ENCODE measurements around the gene C1QB.

The C1QB gene, protein sequence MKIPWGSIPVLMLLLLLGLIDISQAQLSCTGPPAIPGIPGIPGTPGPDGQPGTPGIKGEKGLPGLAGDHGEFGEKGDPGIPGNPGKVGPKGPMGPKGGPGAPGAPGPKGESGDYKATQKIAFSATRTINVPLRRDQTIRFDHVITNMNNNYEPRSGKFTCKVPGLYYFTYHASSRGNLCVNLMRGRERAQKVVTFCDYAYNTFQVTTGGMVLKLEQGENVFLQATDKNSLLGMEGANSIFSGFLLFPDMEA

GRCh38 chr1:22652881-22653316 is at the start of gene C1QB:
C1QB (plus strand) TSS chr1:22653236; CDS start chr1:22659463, 6,227 bp downstream.
- DNase-seq = no peak

GRCh38 chr1:22606161-22606560 is 46.9 kb upstream of the C1QB start:
- DNase-seq = no peak

- DNase-seq = no peak
Measured at GRCh38 chr1:22607154-22607553, 45.9 kb upstream of the C1QB start.

DNA sequence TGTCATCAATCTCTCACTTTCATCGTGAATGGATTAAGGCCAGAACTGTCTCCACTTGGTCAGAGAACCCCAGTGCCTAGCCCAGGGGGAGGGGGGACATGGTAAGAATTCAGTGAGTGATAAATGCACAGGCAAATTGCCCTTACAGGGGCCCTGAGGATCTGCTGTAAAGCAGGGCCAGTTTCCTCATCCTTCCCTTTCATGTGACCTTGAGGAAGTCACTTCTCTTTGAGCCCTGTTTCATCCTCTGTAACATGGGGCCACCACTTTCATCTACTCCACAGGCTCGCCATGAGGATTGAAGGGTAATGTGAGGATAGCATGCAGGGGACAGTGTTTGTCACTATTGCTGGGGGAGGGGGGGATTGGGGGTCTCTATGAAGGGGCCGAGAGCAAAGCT is 44.7 kb upstream of the C1QB start:
- DNase-seq = no peak

DNA sequence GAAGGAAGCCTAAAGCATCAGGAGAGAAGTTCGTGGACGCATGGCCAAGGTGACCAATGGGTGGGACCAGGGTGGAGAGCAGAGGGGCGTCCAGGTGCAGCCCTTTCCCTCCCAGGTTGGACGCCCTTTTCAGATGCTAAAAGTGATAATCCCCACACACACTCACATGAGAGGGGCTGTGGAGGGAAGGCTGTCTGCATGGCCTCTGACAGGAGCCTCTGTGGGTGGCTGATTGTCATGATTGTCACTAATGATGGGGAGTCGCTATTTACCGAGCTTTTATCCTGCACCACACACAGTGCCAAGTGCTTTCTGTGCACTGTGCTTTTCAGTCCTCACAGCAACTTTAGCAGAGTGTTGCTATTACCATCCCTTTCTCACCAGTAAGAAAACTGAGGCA is 43.7 kb upstream of the C1QB start:
- DNase-seq = no peak

DNA sequence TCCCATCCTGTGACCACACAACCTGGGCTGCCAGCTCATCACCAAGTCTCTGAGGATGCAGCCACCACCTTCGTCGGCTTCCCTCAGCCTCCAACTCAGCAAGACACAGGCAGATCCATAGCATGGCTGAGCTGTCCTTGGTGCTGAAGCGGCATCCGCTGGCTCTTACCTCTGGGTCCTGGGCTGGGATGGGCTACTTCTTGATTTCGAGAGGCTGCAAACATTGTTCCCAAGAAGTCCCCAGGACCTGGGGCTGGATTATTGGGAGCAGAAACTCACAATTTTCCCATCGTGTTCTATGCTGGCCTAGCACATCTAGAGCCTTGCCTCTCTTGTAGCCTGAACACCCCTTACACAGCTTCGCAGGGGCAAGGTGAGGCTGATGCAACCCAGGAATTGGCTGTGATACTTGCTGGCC is 41.5 kb upstream of the C1QB start:
- peak; percentile 50 for DNase-seq

GRCh38 chr1:22612671-22613571 is 40.1 kb upstream of the C1QB start:
- DNase-seq = no peak

- DNase-seq = no peak
Measured at GRCh38 chr1:22613572-22613918, 39.5 kb upstream of the C1QB start.

DNA sequence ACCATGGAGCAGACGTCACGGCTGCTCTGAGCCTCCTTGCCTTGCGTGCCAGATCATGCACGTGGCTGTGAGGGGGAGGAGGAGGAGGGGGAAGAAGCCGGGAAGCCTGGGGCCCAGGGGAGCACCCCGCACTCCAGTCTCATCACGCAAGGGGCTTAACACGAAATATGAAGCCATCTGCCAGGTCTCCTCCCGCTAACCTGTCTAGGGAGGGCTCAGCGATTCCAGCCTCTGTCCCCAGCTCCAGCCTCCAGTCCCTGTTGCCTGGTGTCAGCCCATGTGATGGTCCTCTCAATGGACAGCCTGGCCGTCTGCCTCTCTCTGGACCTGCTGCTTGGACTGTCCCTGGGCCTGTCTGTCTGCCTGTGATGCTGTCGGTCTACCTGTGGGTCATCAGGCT is 39.1 kb upstream of the C1QB start:
- no peak for DNase-seq

- DNase-seq = peak; percentile 13
Measured at GRCh38 chr1:22615886-22616285, 37.1 kb upstream of the C1QB start.

DNA sequence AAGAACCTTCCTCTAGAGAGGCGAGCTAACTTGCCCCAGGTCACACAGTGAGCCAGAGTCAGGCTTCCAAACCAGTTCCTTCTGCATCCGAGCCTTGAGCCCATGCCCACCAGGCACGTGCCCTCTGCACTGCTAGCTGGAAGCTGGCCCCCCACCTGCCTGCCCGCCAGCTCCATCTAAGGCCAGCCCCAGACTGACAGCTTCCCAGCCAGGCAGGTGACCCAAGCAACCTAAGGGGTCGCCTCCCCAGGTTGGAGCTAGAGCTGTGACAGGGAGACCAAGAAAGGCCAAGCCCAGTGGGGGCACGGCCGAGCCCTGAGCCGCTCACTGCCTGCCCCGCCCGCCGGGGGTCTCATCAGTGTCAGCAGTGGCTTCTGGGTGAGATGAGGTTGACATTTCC is 36.5 kb upstream of the C1QB start:
- DNase-seq = no peak

DNA sequence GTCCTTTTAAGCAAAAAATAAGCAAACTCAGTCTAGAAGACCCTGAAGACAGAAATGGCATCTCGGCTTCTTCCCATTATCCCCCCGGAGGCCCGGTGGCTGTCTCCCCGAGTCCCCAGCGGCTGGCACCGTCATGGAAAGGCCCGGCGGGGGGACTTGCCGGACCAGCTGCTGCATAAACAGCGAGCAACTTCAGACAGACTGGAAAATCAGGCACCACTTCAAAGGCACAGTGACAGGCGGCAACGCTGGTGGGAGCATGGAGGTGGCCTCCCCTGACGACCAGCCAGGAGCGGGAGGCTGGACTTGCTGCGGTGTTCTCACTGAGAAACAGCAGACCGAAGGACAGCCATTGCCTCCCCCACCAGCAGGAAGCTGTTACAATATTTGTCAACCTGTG is 35.0 kb upstream of the C1QB start:
- DNase-seq = no peak

DNA sequence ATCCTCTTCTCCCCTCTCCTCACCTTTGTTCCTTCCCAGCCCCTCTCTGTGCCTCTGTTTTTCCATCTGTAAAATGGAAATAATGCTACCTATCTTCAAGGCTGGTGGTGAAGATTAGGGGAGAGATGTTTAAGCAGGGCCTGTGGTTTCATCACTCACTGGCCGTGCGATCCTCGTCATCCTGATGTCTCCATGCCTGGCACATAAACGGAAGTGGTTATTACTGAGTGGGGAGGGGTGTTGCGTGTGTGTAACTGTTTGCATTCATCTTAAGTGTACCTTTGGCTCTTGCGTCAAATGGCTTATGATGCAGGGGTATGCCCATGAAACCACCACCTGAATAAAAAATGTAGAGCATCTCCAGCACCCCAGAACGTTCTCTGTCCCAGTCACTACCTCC is 33.8 kb upstream of the C1QB start:
- peak; percentile 89 for DNase-seq

DNA sequence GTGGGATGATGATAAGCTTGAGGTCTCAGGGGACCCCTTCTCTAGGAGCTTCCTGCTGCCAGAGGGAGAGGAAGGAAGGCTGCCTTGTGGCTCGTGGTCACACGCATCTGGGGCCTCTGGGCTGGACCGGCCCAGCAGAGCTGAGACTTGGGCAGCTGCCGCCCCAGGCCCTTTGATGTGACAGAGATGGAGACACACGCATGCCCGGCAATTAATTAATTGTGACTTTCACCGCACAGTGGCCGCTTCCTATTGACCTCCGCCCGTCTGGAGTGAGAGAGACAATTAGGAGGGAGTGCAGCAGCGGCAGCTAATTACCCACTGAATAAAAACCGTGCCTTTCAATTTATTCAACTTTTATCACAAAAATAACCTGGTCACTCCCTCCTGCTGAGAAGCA is 33.2 kb upstream of the C1QB start:
- DNase-seq = peak; percentile 28

- DNase-seq = no peak
Measured at GRCh38 chr1:22621761-22622160, 31.3 kb upstream of the C1QB start.

GRCh38 chr1:22625262-22625925 is 27.6 kb upstream of the C1QB start:
- no peak for DNase-seq

GRCh38 chr1:22626237-22627157 is 26.5 kb upstream of the C1QB start:
- DNase-seq = no peak

DNA sequence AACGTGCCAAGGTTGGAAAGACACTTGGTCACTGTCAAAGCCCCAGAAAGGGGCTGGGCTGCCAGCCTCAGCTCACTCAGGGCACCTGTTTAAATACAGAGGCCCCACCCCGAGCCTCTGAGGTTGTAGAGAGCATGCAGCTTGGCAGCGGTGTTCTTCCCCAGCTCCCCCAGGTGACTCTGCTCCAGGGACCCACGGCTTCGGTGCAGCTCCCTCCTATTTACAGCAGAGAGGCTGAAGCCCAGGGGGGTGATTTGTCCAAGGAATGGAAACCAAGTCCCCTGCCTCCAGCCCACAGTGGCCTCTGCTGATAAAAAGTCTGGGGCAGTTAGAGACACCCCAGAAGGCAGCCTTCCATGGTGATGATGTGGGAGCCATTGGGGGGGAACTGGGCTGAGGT is 25.7 kb upstream of the C1QB start:
- DNase-seq = no peak

DNA sequence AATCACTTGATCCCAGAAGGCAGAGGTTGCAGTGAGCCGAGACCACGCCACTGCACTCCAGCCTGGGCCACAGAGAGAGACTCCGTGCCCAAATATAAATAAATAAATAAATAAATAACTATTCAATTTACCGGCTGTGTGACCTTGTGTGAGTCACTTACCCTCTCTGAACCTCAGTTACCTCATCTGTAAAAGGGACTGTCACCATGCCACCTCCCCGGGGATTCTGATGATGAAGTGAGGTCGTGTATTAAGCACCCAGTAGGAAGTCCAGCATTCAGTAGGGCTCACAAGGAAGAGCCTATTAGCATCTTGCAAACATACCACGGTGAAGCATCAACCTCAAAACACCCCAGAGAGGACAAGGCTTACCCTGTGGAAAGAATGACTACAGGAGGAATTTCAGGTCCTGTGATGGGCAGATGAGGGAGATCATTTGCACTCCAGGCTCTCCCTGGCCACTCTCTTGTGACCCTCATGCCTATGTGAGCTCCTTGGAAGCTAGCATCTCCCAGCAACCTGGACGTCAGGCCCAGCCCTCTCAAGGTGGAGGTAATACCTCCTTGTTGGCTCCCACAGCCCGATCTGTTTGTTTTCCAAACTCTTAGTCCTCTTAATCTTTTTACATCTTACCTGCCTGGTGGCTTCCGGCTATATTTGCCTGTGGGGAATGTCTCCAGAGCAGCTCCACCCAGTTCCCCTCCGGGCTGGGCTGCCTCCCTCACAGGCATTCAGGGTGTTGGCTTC is 24.2 kb upstream of the C1QB start:
- no peak for DNase-seq

GRCh38 chr1:22629886-22630285 is 23.1 kb upstream of the C1QB start:
- no peak for DNase-seq

DNA sequence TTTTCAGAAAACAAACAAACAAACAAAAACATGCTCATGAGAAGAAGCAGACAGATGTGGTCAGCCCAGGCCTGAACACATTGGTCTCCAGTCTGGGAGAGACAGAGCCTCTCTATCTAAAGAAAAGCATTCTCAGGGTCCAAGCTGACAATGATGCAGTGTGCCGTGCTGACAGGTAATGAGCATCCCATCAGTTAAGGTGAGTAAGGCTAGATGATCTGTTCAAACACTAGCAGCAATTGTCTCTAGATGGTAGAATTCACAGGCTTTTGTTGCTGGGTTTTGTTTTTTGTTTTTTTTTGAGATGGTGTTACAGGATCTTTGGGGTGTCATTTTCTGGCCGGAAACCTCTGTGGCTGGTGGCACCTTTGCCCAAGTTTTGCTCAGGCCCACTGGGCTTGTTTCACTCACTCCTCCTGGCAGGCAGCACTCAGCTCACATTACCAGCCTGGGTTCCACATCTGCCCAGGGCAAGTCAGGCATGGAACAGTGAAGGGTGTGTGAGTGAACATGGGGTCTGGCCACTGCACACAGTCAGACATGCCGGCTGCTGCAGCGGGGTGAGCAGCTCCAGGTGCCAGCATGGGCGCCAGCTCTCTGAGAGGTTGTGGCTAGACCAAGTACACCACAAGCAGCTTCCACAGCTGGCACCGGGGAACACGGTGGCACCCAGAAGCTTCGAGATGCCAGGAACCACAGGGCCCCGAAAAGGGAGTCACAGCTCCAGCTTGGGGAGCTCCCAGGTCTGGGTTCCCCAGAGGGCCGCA is 19.2 kb upstream of the C1QB start:
- no peak for DNase-seq

Measured in MV-4-11 (cell line).